GM23338 (cell line): Measurements from ENCODE around the gene ARID1B. TPM values are rescaled to one million over a fixed set of nuclear protein-coding genes. Genes with fewer than 3 reads are reported as not detected.
"Not testable (repeated sequence)": the region's sequence is repeated elsewhere in the genome, so short reads cannot be mapped to it uniquely, and the experiment has no call there.

Experiments
- ATAC-seq: fragments of 200-7000 bp; cut with Tn5 transposase; 3 replicates; pipeline ENCODE4 v1.9.1; 2020
- DNase-seq: peaks from one replicate; pipeline ENCODE4 v3.0.0-alpha.2; 2015; ENCODE audit warnings: low spot score
- H2AFZ ChIP-seq: fragments of 200-600 bp; sonication (generic); 2 replicates; pipeline ENCODE4 v1.8.0; 2016; ENCODE audit warnings: antibody characterized with exemption, mild to moderate bottlenecking, moderate library complexity
- H3F3A ChIP-seq: fragments of 200-600 bp; sonication (generic); replicated peaks from 2 replicates; pipeline ENCODE4 v1.8.0; 2017; ENCODE audit warnings: antibody characterized with exemption, mixed run types, low read depth
- H3K27ac ChIP-seq: fragments of 200-600 bp; sonication (generic); 2 replicates; pipeline ENCODE4 v1.6.1; 2016; ENCODE audit warnings: low read depth
- H3K27me3 ChIP-seq: fragments of 200-600 bp; sonication (generic); 2 replicates; pipeline ENCODE4 v1.8.0; 2016; ENCODE audit warnings: mild to moderate bottlenecking, mixed run types, moderate library complexity; ENCODE audit not compliant: insufficient read depth
- H3K36me3 ChIP-seq: fragments of 200-600 bp; sonication (generic); 2 replicates; pipeline ENCODE4 v1.8.0; 2016; ENCODE audit warnings: mild to moderate bottlenecking; ENCODE audit not compliant: insufficient read depth
- H3K4me1 ChIP-seq: fragments of 200-600 bp; sonication (generic); 2 replicates; pipeline ENCODE4 v1.8.0; 2016; ENCODE audit warnings: mild to moderate bottlenecking, moderate library complexity; ENCODE audit not compliant: insufficient read depth
- H3K4me2 ChIP-seq: fragments of 200-600 bp; sonication (generic); 2 replicates; pipeline ENCODE4 v1.7.1; 2017; ENCODE audit warnings: mixed run types
- H3K4me3 ChIP-seq: fragments of 200-600 bp; sonication (generic); 2 replicates; pipeline ENCODE4 v1.6.1; 2016; ENCODE audit warnings: mixed run types
- H3K79me2 ChIP-seq: fragments of 200-600 bp; sonication (generic); replicated peaks from 2 replicates; pipeline ENCODE4 v1.8.0; 2017; ENCODE audit warnings: mild to moderate bottlenecking; ENCODE audit not compliant: insufficient read depth
- H3K9me2 ChIP-seq: fragments of 200-600 bp; sonication (generic); 2 replicates; pipeline ENCODE4 v1.8.0; 2017; ENCODE audit not compliant: insufficient read depth
- H4K20me1 ChIP-seq: fragments of 200-600 bp; sonication (generic); replicated peaks from 2 replicates; pipeline ENCODE4 v1.8.0; 2017; ENCODE audit warnings: mild to moderate bottlenecking; ENCODE audit not compliant: insufficient read depth
- H3K27ac Mint-ChIP-seq: 2 replicates; pipeline ENCODE4 v1.8.0; 2020; ENCODE audit warnings: inconsistent platforms, mild to moderate bottlenecking, moderate library complexity, mixed read lengths
- H3K27me3 Mint-ChIP-seq: 3 replicates; pipeline ENCODE4 v1.8.0; 2022; ENCODE audit warnings: low read depth, mild to moderate bottlenecking, moderate library complexity, mixed read lengths, inconsistent platforms; ENCODE audit not compliant: insufficient read depth, poor library complexity
- H3K36me3 Mint-ChIP-seq: 3 replicates; pipeline ENCODE4 v1.8.0; 2021; ENCODE audit warnings: low read depth, mild to moderate bottlenecking, inconsistent platforms, moderate library complexity, mixed read lengths
- H3K4me1 Mint-ChIP-seq: 3 replicates; pipeline ENCODE4 v1.8.0; 2020; ENCODE audit warnings: mild to moderate bottlenecking, inconsistent platforms, mixed read lengths
- H3K4me3 Mint-ChIP-seq: 3 replicates; pipeline ENCODE4 v1.8.0; 2021; ENCODE audit warnings: moderate library complexity, mild to moderate bottlenecking, inconsistent platforms, mixed read lengths
- H3K9me3 Mint-ChIP-seq: 3 replicates; pipeline ENCODE4 v1.8.0; 2020; ENCODE audit warnings: moderate library complexity, mild to moderate bottlenecking, inconsistent platforms, mixed read lengths
- CREB1 ChIP-seq: fragments of 250-450 bp; sonication (Bioruptor Pico); IDR thresholded peaks from 2 replicates; pipeline ENCODE4 v1.5.0; 2020; ENCODE audit warnings: low read depth, mild to moderate bottlenecking, moderate library complexity
- CTCF ChIP-seq, 2 experiments: fragments of 200-600 bp in 1 of 2; sonication (generic) in 1 of 2; conservative IDR thresholded peaks; 2 replicates each; pipeline versions ENCODE4 v1.5.1 to v1.6.1; 2016 to 2017; ENCODE audit warnings: antibody characterized with exemption in 2 of 2, low read depth in 2 of 2, mild to moderate bottlenecking in 2 of 2, moderate library complexity in 1 of 2
- ETS1 ChIP-seq: IDR thresholded peaks from 2 replicates; pipeline ENCODE4 v1.6.1; 2016; ENCODE audit warnings: antibody characterized with exemption
- EZH2 ChIP-seq: fragments of 200-600 bp; sonication (generic); IDR thresholded peaks from one replicate; pipeline ENCODE4 v1.8.0; 2017; ENCODE audit warnings: antibody characterized with exemption, mild to moderate bottlenecking, low read depth; ENCODE audit not compliant: unreplicated experiment
- NANOG ChIP-seq: IDR thresholded peaks from 2 replicates; pipeline ENCODE4 v1.6.1; 2016; ENCODE audit warnings: antibody characterized with exemption, borderline replicate concordance
- STAT1 ChIP-seq: IDR thresholded peaks from one replicate; pipeline ENCODE4 v1.6.1; 2016; ENCODE audit warnings: antibody characterized with exemption; ENCODE audit not compliant: unreplicated experiment
- ZNF114 ChIP-seq: fragments of 250-450 bp; sonication (Bioruptor Pico); IDR thresholded peaks from 2 replicates; pipeline ENCODE4 v1.5.0; 2020; ENCODE audit warnings: mild to moderate bottlenecking, moderate library complexity
- ZNF331 ChIP-seq: fragments of 250-450 bp; sonication (Bioruptor Pico); IDR thresholded peaks from 2 replicates; pipeline ENCODE4 v1.5.0; 2020; ENCODE audit warnings: low read depth, mild to moderate bottlenecking, moderate library complexity
- polyA plus RNA-seq: library from polyadenylated mRNA; unstranded; fragments of >200 nt; fragmentation: Nextera tagmentation; extraction: Ambion mirVana; gene quantifications from 2 replicates; pipeline ENCODE4 v1.2.1, GENCODE V29; 2016
- total RNA-seq: library from RNA; depleted of rRNA; stranded (reverse); fragments of >200 nt; shearing (Covaris generic); gene quantifications from 2 replicates; pipeline ENCODE4 v1.2.3, GENCODE V29; 2014
- TF ChIP-seq, protein P1 (sequence below): IDR thresholded peaks from one replicate; pipeline ENCODE4 v1.6.1; 2018; ENCODE audit warnings: antibody characterized with exemption; ENCODE audit not compliant: unreplicated experiment

Gene ARID1B
- total and polyA plus RNA-seq, 2 experiments from 2014 or later, result 59.3 to 72.2 TPM

DNA sequence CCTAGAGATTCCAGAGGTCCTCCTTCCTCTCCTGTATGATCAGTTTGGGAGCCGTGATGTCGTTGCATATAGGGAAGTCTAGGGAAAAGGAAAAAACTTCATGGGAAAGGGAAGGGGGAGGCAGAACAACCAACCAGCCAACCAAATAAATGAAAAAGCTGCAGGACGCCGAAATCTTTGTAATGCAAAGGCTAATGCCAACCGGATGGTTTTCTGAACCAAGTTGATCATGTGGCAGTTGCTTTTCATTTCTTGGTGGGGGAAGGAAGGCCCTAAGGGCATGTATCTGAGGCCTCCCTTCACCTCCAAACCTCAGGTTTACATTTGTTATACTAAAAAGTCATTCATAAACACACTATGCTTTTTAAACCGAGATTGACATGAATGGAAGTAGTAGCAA lies 167.2 kb downstream of the ARID1B start:
- Mint-ChIP-seq H3K27me3 (peaks cover 2% of the 10 kb centered on the region), H3K4me3 (peak overlapping the region; percentile 58), H3K27ac (peak overlapping the region; percentile 92), H3K4me1 (peaks cover 66% of the 10 kb centered on the region), H3K9me3 (no peaks in the 10 kb centered on the region), H3K36me3 (no peaks in the 10 kb centered on the region; the same call in 2 of the 3 replicates)
- Histone ChIP-seq H3K27me3 (no peaks in the 10 kb centered on the region), H3K4me2 (peak overlapping the region; percentile 73), H2AFZ (no peak overlapping the region), H3K79me2 (peaks cover 88% of the 10 kb centered on the region), H3K27ac (peak overlapping the region; percentile 94), H3K9me2 (no peaks in the 10 kb centered on the region), H3F3A (no peaks in the 10 kb centered on the region; the same call in 1 of the 2 replicates), H3K4me1 (peaks cover 68% of the 10 kb centered on the region), H3K4me3 (peak overlapping the region; percentile 32), H4K20me1 (no peaks in the 10 kb centered on the region), H3K36me3 (no peaks in the 10 kb centered on the region)
- ATAC-seq, result peak; percentile 57
- TF ChIP-seq ZNF331 (CRISPR knock-in tag), result no peak
- no peak for TF ChIP-seq STAT1
- TF ChIP-seq ETS1, result no peak
- no peak for TF ChIP-seq CREB1 (CRISPR knock-in tag)
- TF ChIP-seq NANOG, result no peak
- no peak for TF ChIP-seq ZNF114 (CRISPR knock-in tag)
- no peak for TF ChIP-seq EZH2
- peak; percentile 61 for DNase-seq

- H4K20me1 ChIP-seq, H3K36me3 ChIP-seq, H2AFZ ChIP-seq, H3K36me3 Mint-ChIP-seq, H3K27ac ChIP-seq, ATAC-seq, H3F3A ChIP-seq, H3K4me2 ChIP-seq, H3K4me3 ChIP-seq, H3K27me3 ChIP-seq, H3K27me3 Mint-ChIP-seq, H3K9me2 ChIP-seq, DNase-seq, H3K9me3 Mint-ChIP-seq, H3K4me3 Mint-ChIP-seq: not testable (repeated sequence)
- Histone ChIP-seq H3K79me2 (peaks cover 88% of the 10 kb centered on the region), H3K4me1 (peaks cover 67% of the 10 kb centered on the region)
- Mint-ChIP-seq H3K4me1 (peaks cover 65% of the 10 kb centered on the region), H3K27ac (peak overlapping the region; percentile 73)
Observed at GRCh38 chr6:156945789-156946172, 168.6 kb downstream of the ARID1B start.

DNA sequence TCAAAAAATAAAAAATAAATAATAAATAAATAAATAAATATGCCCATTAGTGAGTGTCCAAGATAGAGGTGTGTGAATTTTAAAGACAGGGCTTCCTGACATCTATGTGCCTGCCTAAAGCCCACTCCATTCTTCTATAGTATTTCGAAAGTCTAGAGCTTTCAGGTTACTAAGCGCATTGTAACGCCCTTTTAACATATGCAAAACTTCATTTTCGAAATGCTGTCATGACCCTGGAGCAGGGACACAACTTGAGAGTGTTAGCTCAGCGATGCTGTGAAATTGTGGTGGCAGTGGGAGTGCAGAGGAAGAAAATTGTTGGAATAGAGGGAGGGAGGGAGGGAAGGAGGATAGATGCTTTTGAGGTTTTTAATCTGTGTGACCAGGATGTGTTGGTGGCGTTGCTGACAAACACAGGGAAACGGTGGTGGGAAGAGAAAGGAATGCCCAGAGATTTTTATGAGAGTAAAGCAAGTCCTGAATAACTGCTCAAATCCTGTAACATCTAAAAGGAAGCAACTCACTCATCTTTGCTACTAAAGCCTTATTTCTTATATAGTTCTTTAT lies 169.3 kb downstream of the ARID1B start:
- H3K9me3 Mint-ChIP-seq, result no peaks in the 10 kb centered on the region
- no peak overlapping the region for H3K4me3 Mint-ChIP-seq
- Histone ChIP-seq H3K4me1 (peaks cover 67% of the 10 kb centered on the region), H2AFZ (no peak overlapping the region), H3K4me2 (no peak overlapping the region), H3F3A (no peaks in the 10 kb centered on the region; the same call in 1 of the 2 replicates), H3K36me3 (no peaks in the 10 kb centered on the region), H3K27ac (no peak overlapping the region), H3K79me2 (peaks cover 88% of the 10 kb centered on the region), H3K27me3 (no peaks in the 10 kb centered on the region), H4K20me1 (no peaks in the 10 kb centered on the region), H3K4me3 (no peak overlapping the region), H3K9me2 (no peaks in the 10 kb centered on the region)
- no peaks in the 10 kb centered on the region; the same call in 2 of the 3 replicates for H3K36me3 Mint-ChIP-seq
- DNase-seq, result no peak
- peaks cover 65% of the 10 kb centered on the region for H3K4me1 Mint-ChIP-seq
- peaks cover 2% of the 10 kb centered on the region for H3K27me3 Mint-ChIP-seq
- no peak overlapping the region; the same call in 1 of the 2 replicates for H3K27ac Mint-ChIP-seq
- no peak for ATAC-seq
- no peak for TF ChIP-seq CTCF (conservative IDR thresholded peaks at IDR 0.05; ENCODE audit: low read depth in 2 of 2)
- no peak for TF ChIP-seq ZNF331 (CRISPR knock-in tag)
- TF ChIP-seq CREB1 (CRISPR knock-in tag), result no peak
- TF ChIP-seq NANOG, result no peak
- TF ChIP-seq, protein P1, sequence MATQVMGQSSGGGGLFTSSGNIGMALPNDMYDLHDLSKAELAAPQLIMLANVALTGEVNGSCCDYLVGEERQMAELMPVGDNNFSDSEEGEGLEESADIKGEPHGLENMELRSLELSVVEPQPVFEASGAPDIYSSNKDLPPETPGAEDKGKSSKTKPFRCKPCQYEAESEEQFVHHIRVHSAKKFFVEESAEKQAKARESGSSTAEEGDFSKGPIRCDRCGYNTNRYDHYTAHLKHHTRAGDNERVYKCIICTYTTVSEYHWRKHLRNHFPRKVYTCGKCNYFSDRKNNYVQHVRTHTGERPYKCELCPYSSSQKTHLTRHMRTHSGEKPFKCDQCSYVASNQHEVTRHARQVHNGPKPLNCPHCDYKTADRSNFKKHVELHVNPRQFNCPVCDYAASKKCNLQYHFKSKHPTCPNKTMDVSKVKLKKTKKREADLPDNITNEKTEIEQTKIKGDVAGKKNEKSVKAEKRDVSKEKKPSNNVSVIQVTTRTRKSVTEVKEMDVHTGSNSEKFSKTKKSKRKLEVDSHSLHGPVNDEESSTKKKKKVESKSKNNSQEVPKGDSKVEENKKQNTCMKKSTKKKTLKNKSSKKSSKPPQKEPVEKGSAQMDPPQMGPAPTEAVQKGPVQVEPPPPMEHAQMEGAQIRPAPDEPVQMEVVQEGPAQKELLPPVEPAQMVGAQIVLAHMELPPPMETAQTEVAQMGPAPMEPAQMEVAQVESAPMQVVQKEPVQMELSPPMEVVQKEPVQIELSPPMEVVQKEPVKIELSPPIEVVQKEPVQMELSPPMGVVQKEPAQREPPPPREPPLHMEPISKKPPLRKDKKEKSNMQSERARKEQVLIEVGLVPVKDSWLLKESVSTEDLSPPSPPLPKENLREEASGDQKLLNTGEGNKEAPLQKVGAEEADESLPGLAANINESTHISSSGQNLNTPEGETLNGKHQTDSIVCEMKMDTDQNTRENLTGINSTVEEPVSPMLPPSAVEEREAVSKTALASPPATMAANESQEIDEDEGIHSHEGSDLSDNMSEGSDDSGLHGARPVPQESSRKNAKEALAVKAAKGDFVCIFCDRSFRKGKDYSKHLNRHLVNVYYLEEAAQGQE, result no peak
